ENCODE results near the gene C1QTNF6.

- no peak for TF ChIP-seq CTCF (IDR thresholded peaks at IDR 0.05; ENCODE audit: insufficient read depth, low read length)
- no peak for TF ChIP-seq POLR2AphosphoS5 (IDR thresholded peaks at IDR 0.05; ENCODE audit: low read depth)
Observed at GRCh38 chr22:37192204-37192603, 4.2 kb upstream of the C1QTNF6 start.
